ENCODE data around the gene NAPA.

Gene NAPA

GRCh38 chr19:47494729-47495128, 20.1 kb downstream of the NAPA start:
- no peak overlapping the region for H3K4me3 ChIP-seq (ENCODE audit: low read depth, low read length)
- TF ChIP-seq, protein P1, sequence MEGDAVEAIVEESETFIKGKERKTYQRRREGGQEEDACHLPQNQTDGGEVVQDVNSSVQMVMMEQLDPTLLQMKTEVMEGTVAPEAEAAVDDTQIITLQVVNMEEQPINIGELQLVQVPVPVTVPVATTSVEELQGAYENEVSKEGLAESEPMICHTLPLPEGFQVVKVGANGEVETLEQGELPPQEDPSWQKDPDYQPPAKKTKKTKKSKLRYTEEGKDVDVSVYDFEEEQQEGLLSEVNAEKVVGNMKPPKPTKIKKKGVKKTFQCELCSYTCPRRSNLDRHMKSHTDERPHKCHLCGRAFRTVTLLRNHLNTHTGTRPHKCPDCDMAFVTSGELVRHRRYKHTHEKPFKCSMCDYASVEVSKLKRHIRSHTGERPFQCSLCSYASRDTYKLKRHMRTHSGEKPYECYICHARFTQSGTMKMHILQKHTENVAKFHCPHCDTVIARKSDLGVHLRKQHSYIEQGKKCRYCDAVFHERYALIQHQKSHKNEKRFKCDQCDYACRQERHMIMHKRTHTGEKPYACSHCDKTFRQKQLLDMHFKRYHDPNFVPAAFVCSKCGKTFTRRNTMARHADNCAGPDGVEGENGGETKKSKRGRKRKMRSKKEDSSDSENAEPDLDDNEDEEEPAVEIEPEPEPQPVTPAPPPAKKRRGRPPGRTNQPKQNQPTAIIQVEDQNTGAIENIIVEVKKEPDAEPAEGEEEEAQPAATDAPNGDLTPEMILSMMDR (IDR thresholded peaks at IDR 0.05; ENCODE audit: low read depth, low read length) = no peak

GRCh38 chr19:47494211-47494547, 20.7 kb downstream of the NAPA start:
- TF ChIP-seq, protein P1 (IDR thresholded peaks at IDR 0.05; ENCODE audit: low read depth, low read length) = no peak
- no peak overlapping the region for H3K4me3 ChIP-seq (ENCODE audit: low read depth, low read length)

- H3K4me3 ChIP-seq (ENCODE audit: low read depth, low read length) = no peak overlapping the region
- TF ChIP-seq, protein P1 (IDR thresholded peaks at IDR 0.05; ENCODE audit: low read depth, low read length) = no peak
Observed at GRCh38 chr19:47493378-47494210, 21.3 kb downstream of the NAPA start.

- no peak overlapping the region for H3K4me3 ChIP-seq (ENCODE audit: low read depth, low read length)
- TF ChIP-seq, protein P1 (IDR thresholded peaks at IDR 0.05; ENCODE audit: low read depth, low read length) = no peak
Observed at GRCh38 chr19:47492571-47493377, 22.1 kb downstream of the NAPA start.

DNA sequence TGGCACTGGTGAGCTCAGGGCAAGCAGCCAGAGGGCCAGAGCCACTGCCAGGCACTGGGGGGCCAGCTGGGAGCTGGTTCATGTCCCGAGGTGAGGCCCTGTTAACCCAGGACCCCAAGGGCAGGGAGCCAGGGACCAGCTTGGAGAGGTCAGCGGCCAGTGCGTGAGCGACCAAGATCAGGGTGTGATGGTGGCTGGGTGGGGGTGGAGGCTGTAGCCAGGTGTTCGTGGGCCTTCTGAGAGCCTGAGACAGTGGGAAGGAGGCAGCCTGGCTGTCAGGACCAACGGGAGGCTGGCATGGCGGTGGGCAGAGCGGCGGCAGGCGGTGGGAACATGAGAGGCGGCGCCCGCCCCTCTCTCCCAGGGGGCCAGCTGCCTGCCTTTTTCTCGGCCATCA, 22.7 kb downstream of the NAPA start:
- TF ChIP-seq, protein P1 (IDR thresholded peaks at IDR 0.05; ENCODE audit: low read depth, low read length) = no peak
- no peak overlapping the region for H3K4me3 ChIP-seq (ENCODE audit: low read depth, low read length)

DNA sequence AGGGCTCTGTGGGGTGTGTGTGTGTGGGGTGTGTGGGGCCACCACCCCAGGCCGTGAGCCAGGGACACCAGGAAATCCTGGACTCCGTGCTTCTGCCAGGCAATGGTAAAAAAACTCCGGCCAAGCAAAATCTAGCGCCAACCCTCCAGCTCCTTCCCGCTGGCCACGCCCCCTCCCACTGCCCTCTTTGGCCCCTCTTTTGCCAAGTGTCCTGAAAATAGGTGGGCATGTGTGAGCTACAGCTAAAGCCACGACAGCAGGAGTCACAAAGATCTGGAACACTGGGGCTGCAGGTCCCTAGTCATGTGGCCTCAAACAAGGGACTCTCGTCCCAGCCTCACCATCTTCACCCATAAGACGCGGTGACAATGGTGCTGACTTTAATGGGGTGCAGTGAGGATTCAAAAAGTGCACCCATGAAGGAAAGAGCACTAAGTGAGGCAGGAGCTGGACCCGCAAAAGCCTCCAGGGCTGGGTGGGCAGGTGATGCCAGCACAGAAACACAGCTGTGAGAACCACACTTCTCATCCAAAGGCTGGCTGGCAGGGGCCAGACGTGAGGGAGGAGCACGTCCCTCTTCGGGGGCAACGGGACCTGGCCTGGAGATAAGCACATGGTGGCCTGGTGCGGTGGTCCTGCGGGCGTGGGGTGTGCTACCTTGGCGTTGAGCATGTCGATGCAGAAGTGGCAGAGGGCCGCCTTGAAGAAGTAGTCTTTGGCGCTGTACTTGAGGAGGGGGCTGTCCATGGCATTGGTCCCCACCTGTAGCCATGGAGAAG, 23.3 kb downstream of the NAPA start:
- no peak overlapping the region for H3K4me3 ChIP-seq (ENCODE audit: low read depth, low read length)
- TF ChIP-seq, protein P1 (IDR thresholded peaks at IDR 0.05; ENCODE audit: low read depth, low read length) = no peak

All from WI38 (cell line).